Hepatocyte (in vitro differentiated cells): ENCODE measurements around the gene PCDHB16.
"Not testable (repeated sequence)": the region's sequence is repeated elsewhere in the genome, so short reads cannot be mapped to it uniquely, and the experiment has no call there.

Experiments
- EZH2 ChIP-seq: fragments of 200-600 bp; sonication (generic); IDR thresholded peaks from 2 replicates; pipeline ENCODE4 v1.6.1; 2016; ENCODE audit warnings: antibody characterized with exemption, mild to moderate bottlenecking, borderline replicate concordance
- EZH2phosphoT487 ChIP-seq: fragments of 200-600 bp; sonication (generic); IDR thresholded peaks from one replicate; pipeline ENCODE4 v1.6.1; 2018; ENCODE audit warnings: antibody characterized with exemption, mild to moderate bottlenecking, low read depth, moderate library complexity; ENCODE audit not compliant: unreplicated experiment, severe bottlenecking

- TF ChIP-seq EZH2phosphoT487, EZH2: not testable (repeated sequence)
Measured at GRCh38 chr5:141157901-141158300, 24.3 kb upstream of the PCDHB16 start.
